Hepatocyte (in vitro differentiated cells): ENCODE data around the gene VKORC1L1. TPM values are rescaled to one million over a fixed set of nuclear protein-coding genes. Genes with fewer than 3 reads are reported as not detected.
"Not testable (repeated sequence)": the region's sequence is repeated elsewhere in the genome, so short reads cannot be mapped to it uniquely, and the experiment has no call there.

ENCODE experiments used
- DNase-seq: peaks from one replicate; pipeline ENCODE4 v3.0.0-alpha.2; 2016; ENCODE audit warnings: low spot score
- H2AFZ ChIP-seq: fragments of 200-600 bp; sonication (generic); 2 replicates; pipeline ENCODE4 v1.6.0; 2016; ENCODE audit warnings: antibody characterized with exemption, mild to moderate bottlenecking
- H3K27ac ChIP-seq: fragments of 200-600 bp; sonication (generic); 2 replicates; pipeline ENCODE4 v1.5.1; 2016; ENCODE audit warnings: mild to moderate bottlenecking
- H3K27me3 ChIP-seq: fragments of 200-600 bp; sonication (generic); 2 replicates; pipeline ENCODE4 v1.6.1; 2016
- H3K36me3 ChIP-seq: fragments of 200-600 bp; sonication (generic); replicated peaks from 2 replicates; pipeline ENCODE4 v1.5.1; 2016; ENCODE audit warnings: low read depth; ENCODE audit not compliant: insufficient read depth
- H3K4me1 ChIP-seq: fragments of 200-600 bp; sonication (generic); 2 replicates; pipeline ENCODE4 v1.5.1; 2016; ENCODE audit warnings: mild to moderate bottlenecking, moderate library complexity; ENCODE audit not compliant: insufficient read depth
- H3K4me2 ChIP-seq: fragments of 200-600 bp; sonication (generic); 2 replicates; pipeline ENCODE4 v1.6.0; 2016
- H3K4me3 ChIP-seq: fragments of 200-600 bp; sonication (generic); 2 replicates; pipeline ENCODE4 v1.5.1; 2016; ENCODE audit warnings: mild to moderate bottlenecking
- H3K79me2 ChIP-seq: fragments of 200-600 bp; sonication (generic); 2 replicates; pipeline ENCODE4 v1.6.0; 2017; ENCODE audit warnings: mild to moderate bottlenecking
- H3K9me2 ChIP-seq: fragments of 200-600 bp; sonication (generic); replicated peaks from 2 replicates; pipeline ENCODE4 v1.6.0; 2017; ENCODE audit warnings: mild to moderate bottlenecking; ENCODE audit not compliant: insufficient read depth
- H3K9me3 ChIP-seq: fragments of 200-600 bp; sonication (generic); 2 replicates; pipeline ENCODE4 v1.5.1; 2016; ENCODE audit warnings: low read depth, mild to moderate bottlenecking
- H4K20me1 ChIP-seq: fragments of 200-600 bp; sonication (generic); 2 replicates; pipeline ENCODE4 v1.6.0; 2016; ENCODE audit warnings: mild to moderate bottlenecking; ENCODE audit not compliant: insufficient read depth, poor library complexity, severe bottlenecking
- CTCF ChIP-seq: fragments of 200-600 bp; sonication (generic); IDR thresholded peaks from 2 replicates; pipeline ENCODE4 v1.5.1; 2016; ENCODE audit warnings: antibody characterized with exemption, mild to moderate bottlenecking; ENCODE audit not compliant: poor library complexity
- EZH2 ChIP-seq: fragments of 200-600 bp; sonication (generic); IDR thresholded peaks from 2 replicates; pipeline ENCODE4 v1.6.1; 2016; ENCODE audit warnings: antibody characterized with exemption, mild to moderate bottlenecking, borderline replicate concordance
- EZH2phosphoT487 ChIP-seq: fragments of 200-600 bp; sonication (generic); IDR thresholded peaks from one replicate; pipeline ENCODE4 v1.6.1; 2018; ENCODE audit warnings: antibody characterized with exemption, mild to moderate bottlenecking, low read depth, moderate library complexity; ENCODE audit not compliant: unreplicated experiment, severe bottlenecking
- WGBS: methylation state at CpG from one replicate; pipeline ENCODE4 v1.1.6; 2016; ENCODE audit warnings: low lambda C conversion rate; ENCODE audit errors: missing lambda C conversion rate; 5-methylcytosine and 5-hydroxymethylcytosine counted together
- polyA plus RNA-seq: library from polyadenylated mRNA; unstranded; fragments of >200 nt; fragmentation: Nextera tagmentation; extraction: Ambion mirVana; gene quantifications from 2 replicates; pipeline ENCODE4 v1.2.1, GENCODE V29; 2016
- total RNA-seq: library from RNA; depleted of rRNA; stranded (reverse); fragments of >200 nt; gene quantifications from 2 replicates; pipeline ENCODE4 v1.2.3, GENCODE V29; 2014

The VKORC1L1 gene
- total and polyA plus RNA-seq, 2 experiments from 2014 or later = 22.2 to 23.5 TPM

GRCh38 chr7:65960351-65961074, 87.6 kb downstream of the VKORC1L1 start:
- H2AFZ ChIP-seq = no peak overlapping the region
- DNase-seq = no peak
- no peaks in the 10 kb centered on the region for H3K79me2 ChIP-seq
- no peaks in the 10 kb centered on the region for H3K9me3 ChIP-seq
- H3K36me3 ChIP-seq = no peaks in the 10 kb centered on the region
- H3K4me3 ChIP-seq = no peak overlapping the region
- H3K9me2 ChIP-seq = no peaks in the 10 kb centered on the region
- no peaks in the 10 kb centered on the region for H3K27me3 ChIP-seq
- 89% methylated on average over 19 of the region's 19 CpGs for WGBS
- H4K20me1 ChIP-seq = no peaks in the 10 kb centered on the region
- TF ChIP-seq EZH2phosphoT487 (no peak), EZH2 (no peak), CTCF (no peak)
- H3K4me1 ChIP-seq = no peaks in the 10 kb centered on the region
- no peak overlapping the region for H3K4me2 ChIP-seq
- no peak overlapping the region for H3K27ac ChIP-seq

- Histone ChIP-seq H3K79me2 (no peaks in the 10 kb centered on the region), H3K4me1 (no peaks in the 10 kb centered on the region), H3K4me2 (no peak overlapping the region), H3K27me3 (no peaks in the 10 kb centered on the region), H4K20me1 (no peaks in the 10 kb centered on the region), H3K9me3 (no peaks in the 10 kb centered on the region), H3K36me3 (no peaks in the 10 kb centered on the region), H3K9me2 (no peaks in the 10 kb centered on the region), H3K4me3 (no peak overlapping the region), H2AFZ (no peak overlapping the region), H3K27ac (no peak overlapping the region)
- TF ChIP-seq EZH2phosphoT487 (no peak), EZH2 (no peak), CTCF (no peak)
- WGBS = 87% methylated on average over 6 of the region's 6 CpGs
- no peak for DNase-seq
These were observed 89.2 kb downstream of the VKORC1L1 start for GRCh38 chr7:65962033-65962432.

- not testable (repeated sequence) for H3K27me3 ChIP-seq, H3K4me1 ChIP-seq, H3K9me2 ChIP-seq, H3K36me3 ChIP-seq, DNase-seq, H3K4me2 ChIP-seq, H2AFZ ChIP-seq, H3K27ac ChIP-seq, H4K20me1 ChIP-seq, H3K9me3 ChIP-seq, H3K79me2 ChIP-seq, H3K4me3 ChIP-seq
- WGBS = 97% methylated on average over 3 of the region's 3 CpGs
These were observed 91.8 kb downstream of the VKORC1L1 start for GRCh38 chr7:65964671-65965070.

- H3K36me3 ChIP-seq = no peaks in the 10 kb centered on the region
- 93% methylated on average over 6 of the region's 6 CpGs for WGBS
These were observed 93.3 kb downstream of the VKORC1L1 start for GRCh38 chr7:65966146-65966545.

More at GRCh38 chr7:65966146-65966545, 93.3 kb downstream of the VKORC1L1 start:
- no peaks in the 10 kb centered on the region for H3K79me2 ChIP-seq
- no peak overlapping the region for H2AFZ ChIP-seq
- DNase-seq = no peak
- H3K4me3 ChIP-seq = no peak overlapping the region
- H3K4me1 ChIP-seq = no peaks in the 10 kb centered on the region
- no peaks in the 10 kb centered on the region for H4K20me1 ChIP-seq
- H3K4me2 ChIP-seq = no peak overlapping the region
- TF ChIP-seq EZH2 = no peak
- no peak for TF ChIP-seq CTCF
- TF ChIP-seq EZH2phosphoT487 = no peak
- H3K9me3 ChIP-seq = no peaks in the 10 kb centered on the region
- no peaks in the 10 kb centered on the region for H3K27me3 ChIP-seq
- H3K9me2 ChIP-seq = no peaks in the 10 kb centered on the region
- no peak overlapping the region for H3K27ac ChIP-seq
